H4 (cell line): ENCODE measurements around the gene TTC9B. TPM values are rescaled to one million over a fixed set of nuclear protein-coding genes. Genes with fewer than 3 reads are reported as not detected.

Experiments
- DNase-seq: peaks from one replicate; pipeline ENCODE4 v3.0.0-alpha.2; 2015; ENCODE audit warnings: low spot score
- total RNA-seq: library from RNA; depleted of rRNA; stranded (reverse); fragments of >200 nt; shearing (Covaris generic); gene quantifications from 2 replicates; pipeline ENCODE4 v1.2.3, GENCODE V29; 2014; rRNA removed

TTC9B gene
- not detected in 2 replicates for total RNA-seq

GRCh38 chr19:40217934-40218890, at the start of gene TTC9B:
TSS of gene TTC9B (minus strand) at chr19:40218384. CDS start at chr19:40218381, 3 bp downstream.
- no peak for DNase-seq

GRCh38 chr19:40267601-40267997, 49.4 kb upstream of the TTC9B start:
- no peak for DNase-seq

- DNase-seq = no peak
Observed at GRCh38 chr19:40266912-40267600, 48.9 kb upstream of the TTC9B start.

DNA sequence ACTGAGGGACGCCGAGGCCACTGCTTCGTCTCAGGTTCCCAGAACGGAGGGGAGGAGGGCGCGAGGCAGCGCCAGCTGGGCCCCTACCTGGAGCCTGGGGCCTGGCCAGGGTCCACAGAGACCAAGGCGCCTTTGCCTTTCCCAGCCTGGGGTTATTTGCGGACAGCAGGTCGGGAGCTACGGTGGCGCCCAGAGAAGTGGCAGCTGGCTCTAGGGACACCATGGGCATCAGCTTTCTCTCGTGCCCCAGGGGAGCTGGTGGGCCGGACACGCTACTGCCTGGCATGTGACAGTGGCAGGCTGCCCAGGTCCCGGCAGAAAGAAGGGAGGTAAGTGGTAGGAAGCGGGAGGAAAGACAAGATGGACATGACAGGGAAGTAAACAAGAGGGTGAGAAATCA, 47.9 kb upstream of the TTC9B start:
- DNase-seq = no peak

DNA sequence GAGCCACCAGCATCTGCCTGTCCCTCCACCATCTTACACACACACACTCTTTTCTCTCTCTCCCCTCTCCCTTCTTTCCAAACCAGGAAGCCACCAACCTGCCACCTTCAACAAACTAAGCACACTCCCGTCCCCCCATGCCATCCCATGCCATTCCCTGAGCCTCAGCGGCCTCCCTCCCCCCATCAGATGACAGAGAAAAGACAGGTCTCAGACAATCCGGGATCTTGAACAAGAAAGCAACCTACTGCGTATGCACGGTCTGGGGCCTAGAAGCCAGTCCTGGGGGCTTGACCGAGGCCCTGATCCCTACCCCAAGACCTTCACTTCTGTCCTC, 47.5 kb upstream of the TTC9B start:
- DNase-seq = no peak

GRCh38 chr19:40265055-40265762, 47.0 kb upstream of the TTC9B start:
- DNase-seq = no peak

DNA sequence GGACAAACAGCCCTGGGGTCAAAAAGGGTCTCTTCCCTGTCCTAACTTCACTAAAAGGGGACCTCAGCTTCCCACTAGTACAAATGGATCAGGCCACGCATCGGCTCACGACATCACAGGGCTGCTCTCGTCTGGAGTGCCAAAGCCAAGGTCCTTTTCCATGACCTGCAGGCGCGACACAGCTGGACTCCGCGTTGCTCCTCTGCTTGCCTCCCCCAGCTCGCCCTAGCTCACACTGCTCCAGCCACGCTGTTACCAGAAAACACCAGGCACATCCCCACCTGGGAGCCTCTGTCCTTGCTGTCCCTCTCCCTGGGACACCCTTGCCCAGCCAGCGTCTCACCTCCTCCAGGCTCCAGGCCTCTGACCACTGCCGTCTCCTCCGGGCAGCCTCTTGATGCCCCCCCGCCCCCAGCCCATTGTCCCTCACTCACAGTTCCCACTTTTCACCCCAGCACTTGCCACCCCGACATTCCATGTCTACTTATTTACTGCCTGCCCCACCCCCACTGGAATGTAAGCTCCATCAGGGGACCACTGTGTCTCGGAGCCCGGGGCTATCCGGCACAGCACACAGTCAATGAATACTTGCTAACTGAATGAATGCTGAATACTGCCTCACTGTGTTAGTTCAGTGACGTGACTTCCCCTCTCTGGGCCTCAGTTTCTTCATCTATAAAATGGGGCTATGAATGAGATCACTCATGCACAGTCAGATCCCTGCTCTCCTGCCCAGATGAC, 46.3 kb upstream of the TTC9B start:
- DNase-seq = no peak

DNA sequence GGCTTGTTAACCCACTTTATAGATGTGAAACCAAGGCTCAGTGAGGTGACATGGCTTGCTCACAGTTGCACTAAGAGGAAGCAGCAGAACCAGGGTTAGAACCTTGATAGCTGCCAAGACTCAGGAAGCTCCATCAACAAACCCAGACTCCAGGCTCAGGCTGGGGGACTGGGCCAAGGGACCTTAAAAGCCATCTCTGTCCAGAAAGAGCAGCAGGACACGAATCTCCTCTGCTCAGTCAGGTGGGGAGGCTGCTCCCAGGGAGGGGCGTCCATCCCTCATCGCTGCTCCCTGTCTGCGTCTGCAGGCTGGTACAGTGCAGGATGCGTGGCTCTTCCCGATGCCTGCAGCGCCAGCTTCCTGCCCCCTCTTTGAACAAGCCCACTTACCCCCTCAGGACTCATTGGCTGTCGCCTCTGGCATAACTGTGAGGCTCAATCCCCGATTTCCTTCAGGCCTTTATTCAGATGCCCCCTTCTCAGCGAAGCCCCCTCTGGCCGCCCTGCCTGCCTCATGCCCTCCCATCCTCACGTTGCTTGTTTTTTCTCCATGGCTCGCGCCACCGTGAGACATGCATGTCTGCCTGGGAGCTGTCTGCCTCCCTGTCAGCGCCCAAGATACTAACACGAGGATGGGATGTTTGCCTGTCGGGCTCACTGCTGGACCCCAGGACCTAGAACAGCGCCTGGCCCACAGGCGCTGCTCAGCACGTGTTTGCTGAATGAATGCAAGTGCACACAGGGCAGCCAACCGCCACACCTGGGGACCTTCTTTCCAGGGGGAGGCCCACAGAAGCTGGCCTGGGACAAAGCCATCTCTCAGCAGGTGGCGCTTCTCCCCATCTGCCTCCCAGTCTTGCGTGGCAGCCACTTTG, 45.5 kb upstream of the TTC9B start:
- DNase-seq = no peak

GRCh38 chr19:40262422-40262821, 44.2 kb upstream of the TTC9B start:
- no peak for DNase-seq

DNA sequence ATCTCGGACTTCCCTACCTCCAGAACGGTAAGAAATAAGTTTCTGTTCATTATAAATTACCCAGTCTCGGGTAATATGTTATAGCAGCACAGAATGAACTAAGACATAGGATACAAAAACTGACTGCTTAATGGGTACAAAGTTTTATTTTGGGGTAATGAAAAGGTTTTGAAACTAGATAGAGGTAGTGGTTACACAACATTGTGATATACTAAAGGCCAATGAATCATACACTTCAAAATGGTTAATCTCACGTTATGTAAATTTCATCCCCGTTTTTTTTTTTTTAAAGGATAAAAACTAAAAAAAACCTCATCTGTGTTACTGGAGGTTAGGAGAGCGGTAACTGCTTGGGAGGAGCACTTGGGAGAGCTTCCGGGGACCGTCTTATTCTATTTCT, 43.4 kb upstream of the TTC9B start:
- no peak for DNase-seq

GRCh38 chr19:40257096-40257517, 38.9 kb upstream of the TTC9B start:
- no peak for DNase-seq

DNA sequence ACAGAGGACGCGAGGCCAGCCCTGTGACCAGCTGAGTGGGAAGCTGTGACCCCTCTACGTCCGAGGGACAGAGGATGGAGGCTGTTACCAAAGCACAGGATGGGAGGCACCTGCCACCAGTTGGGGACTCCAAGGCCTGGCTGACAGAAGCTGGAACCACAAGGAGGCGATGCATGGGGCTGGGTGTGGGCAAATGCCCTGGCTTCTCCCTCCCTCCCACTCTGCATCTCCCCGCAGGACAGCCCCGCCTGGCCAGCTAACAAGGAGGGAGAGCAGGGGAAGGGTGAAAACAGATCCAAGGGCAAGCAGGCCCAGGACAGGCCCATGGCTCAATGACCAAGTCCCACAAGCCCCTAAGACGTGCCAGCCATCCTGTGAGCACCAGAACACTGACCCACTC, 38.3 kb upstream of the TTC9B start:
- no peak for DNase-seq

- no peak for DNase-seq
Observed at GRCh38 chr19:40255619-40256166, 37.5 kb upstream of the TTC9B start.

- DNase-seq = no peak
Observed at GRCh38 chr19:40254714-40255418, 36.7 kb upstream of the TTC9B start.

DNA sequence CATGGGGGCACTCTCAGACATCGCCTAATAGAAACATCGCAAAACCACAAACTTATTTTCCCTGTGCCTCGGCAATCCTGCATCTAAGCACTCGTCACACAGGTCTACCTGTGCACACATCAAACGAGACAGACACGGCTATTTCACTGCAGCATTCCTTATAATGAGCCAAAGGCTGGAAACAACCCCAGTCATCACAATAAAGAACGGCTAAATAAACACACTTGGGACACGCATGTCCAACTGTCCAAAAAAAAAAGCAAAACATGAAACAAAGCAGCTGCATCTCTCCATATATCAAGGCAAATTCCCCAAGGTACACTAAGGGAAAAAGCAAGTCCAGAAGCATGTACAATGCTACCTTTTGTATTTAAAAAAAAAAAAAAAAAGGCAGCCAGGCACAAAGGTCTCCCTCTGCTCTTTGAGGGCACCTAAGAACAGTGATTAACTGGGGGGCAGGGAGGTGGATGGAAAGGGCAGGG, 35.5 kb upstream of the TTC9B start:
- DNase-seq = no peak

- DNase-seq = no peak
Observed at GRCh38 chr19:40252395-40252794, 34.2 kb upstream of the TTC9B start.

- no peak for DNase-seq
Observed at GRCh38 chr19:40251991-40252390, 33.8 kb upstream of the TTC9B start.

GRCh38 chr19:40251244-40251643, 33.1 kb upstream of the TTC9B start:
- DNase-seq = no peak

- no peak for DNase-seq
Observed at GRCh38 chr19:40249781-40250180, 31.6 kb upstream of the TTC9B start.

- no peak for DNase-seq
Observed at GRCh38 chr19:40249201-40249600, 31.0 kb upstream of the TTC9B start.
